Cerebellar cortex (tissue), 1 donor: ENCODE measurements around the gene TMPRSS9.
"Not testable (repeated sequence)": the region's sequence is repeated elsewhere in the genome, so short reads cannot be mapped to it uniquely, and the experiment has no call there.

Experiments used
- DNase-seq: peaks from one replicate; pipeline ENCODE4 v3.0.0-alpha.2; 2015; ENCODE audit warnings: low spot score

The TMPRSS9 gene

DNA sequence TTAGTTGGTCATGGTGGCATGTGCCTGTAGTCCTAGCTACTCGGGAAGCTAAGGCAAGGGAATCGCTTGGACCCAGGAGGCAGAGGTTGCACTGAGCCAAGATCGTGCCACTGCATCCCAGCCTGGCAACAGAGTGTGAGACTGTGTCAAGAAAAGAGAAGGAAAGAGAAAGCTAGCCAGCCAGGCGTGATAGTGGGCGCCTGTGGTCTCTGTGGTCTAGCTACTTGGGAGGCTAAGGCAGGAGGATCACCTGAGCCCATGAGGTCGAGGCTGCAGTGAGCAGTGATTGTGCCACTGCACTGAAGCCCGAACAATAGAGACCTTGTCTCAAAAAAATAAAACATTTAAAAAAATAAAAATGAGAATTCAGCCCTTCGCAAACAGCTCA is 34.0 kb downstream of the TMPRSS9 start:
- no peak for DNase-seq

DNA sequence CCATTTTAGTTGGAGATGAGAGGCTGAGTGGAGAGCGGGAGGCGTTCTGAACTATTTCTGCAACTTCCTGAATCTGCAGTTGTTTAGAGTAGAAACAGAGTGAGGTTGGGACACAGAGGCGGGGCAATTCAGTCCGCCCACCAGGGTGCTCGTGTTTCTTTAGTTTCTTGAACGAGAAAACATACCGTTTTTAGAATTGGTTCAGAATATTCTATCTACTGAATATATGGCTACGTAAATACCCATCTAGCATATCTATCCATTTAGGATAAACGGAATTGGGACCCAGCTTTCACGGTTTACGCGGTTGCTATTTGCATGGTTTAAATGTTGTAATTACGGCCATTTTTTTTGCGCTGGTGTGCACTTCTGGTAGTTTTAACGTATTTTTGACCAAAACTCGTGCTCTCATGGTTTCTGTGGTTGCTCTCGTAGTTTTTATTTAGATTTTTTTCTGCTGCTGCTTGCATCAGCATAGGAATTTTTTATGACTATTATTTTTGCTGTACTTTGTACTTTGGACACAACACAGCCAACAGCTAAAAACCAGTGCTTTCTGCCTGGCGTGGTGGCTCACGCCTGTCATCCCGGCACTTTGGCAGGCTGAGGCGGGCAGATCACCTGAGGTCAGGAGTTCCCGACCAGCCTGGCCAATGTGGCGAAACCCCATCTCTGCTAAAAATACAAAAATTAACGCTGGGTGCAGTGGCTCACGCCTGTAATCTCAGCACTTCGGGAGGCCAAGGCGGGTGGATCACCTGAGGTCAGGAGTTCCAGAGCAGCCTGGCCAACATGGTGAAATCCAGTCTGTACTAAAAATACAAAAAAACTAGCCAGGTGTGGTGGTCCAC is 34.6 kb downstream of the TMPRSS9 start:
- no peak for DNase-seq

DNA sequence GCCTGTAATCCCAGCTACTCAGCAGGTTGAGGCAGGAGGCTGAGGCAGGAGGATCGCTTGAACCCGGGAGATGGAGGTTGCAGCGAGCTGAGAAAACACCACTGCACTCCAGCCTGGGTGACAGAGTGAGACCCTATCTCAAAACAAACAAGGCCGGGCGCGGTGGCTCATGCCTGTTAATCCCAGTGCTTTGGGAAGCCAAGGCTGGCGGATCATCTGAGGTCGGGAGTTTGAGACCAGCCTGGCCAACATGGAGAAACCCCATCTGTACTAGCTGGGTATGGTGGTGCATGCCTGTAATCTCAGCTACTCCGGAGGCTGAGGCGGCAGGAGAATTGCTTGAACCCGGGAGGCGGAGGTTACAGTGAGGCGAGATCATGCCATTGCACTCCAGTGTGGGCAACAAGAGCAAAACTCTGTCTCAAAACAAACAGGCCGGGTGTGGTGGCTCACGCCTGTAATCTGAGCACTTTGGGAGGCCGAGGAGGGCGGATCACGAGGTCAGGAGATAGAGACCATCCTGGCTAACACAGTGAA is 35.3 kb downstream of the TMPRSS9 start:
- not testable (repeated sequence) for DNase-seq

DNA sequence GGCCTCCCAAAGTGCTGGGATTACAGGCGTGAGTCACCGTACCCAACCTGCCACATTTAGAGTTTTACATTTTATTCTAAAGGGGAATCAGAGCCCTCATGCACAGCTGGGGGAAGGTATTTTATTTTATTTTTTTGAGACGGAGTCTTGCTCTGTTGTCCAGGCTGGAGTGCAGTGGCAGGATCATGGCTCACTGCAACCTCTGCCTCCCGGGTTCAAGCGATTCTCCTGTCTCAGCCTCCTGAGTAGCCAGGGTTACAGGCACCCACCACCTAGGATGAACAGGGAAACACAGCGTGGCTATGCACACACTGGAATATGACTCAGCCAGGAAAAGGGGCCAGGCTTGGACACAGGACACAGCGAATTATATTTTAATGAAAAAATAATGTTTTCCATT is 37.1 kb downstream of the TMPRSS9 start:
- DNase-seq = not testable (repeated sequence)

DNA sequence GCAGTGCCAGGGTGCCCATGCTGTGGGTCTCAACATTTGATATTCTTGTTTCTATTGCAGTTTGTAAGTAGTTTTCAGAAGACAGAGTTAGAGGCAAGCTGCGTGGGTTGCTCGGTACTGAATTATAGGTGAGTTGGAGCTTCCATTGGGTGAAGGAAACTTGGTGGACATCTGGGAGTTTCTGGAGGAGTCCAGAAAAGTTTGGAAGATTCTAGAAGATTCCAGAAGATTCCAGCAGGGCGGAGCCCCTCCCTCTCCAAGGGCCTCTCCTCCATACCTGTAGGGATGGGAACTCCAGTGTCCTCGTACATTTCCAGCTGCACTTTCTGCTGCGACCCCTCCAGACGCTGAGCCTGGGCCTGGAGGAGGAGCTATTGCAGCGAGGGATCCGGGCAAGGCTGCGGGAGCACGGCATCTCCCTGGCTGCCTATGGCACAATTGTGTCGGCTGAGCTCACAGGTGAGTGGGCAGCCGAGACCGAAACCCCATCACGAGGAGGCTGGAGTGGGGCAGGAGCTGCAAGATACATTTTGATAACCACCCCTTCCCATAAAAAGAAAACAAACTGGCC is 38.8 kb downstream of the TMPRSS9 start:
- DNase-seq = no peak

DNA sequence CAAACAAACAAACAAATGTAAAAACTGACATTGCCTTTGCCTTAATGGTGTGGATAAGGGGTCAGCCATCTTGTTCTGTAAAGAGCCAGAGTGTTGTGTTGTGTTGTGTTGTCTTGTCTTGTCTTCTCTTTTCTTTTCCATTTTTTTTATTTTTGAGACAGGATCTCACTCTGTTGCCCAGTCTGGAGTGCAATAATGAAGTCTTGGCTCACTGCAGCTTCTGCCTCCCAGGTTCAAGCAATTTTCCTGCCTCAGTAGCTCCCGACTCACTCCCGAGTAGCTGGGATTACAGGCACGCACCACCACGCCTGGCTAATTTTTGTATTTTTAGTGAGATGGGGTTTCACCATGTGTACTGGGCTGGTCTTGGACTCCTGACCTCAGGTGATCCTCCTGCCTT is 39.5 kb downstream of the TMPRSS9 start:
- DNase-seq = no peak

DNA sequence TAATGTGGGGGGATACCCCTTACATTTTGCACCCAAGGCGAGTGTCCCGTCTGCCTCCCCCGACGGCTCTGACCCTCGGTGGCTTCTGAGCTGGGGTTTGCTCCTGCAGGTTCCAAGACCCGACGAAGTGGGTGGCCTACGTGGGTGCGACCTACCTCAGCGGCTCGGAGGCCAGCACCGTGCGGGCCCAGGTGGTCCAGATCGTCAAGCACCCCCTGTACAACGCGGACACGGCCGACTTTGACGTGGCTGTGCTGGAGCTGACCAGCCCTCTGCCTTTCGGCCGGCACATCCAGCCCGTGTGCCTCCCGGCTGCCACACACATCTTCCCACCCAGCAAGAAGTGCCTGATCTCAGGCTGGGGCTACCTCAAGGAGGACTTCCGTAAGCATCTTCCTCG is 48.2 kb downstream of the TMPRSS9 start:
- no peak for DNase-seq

DNA sequence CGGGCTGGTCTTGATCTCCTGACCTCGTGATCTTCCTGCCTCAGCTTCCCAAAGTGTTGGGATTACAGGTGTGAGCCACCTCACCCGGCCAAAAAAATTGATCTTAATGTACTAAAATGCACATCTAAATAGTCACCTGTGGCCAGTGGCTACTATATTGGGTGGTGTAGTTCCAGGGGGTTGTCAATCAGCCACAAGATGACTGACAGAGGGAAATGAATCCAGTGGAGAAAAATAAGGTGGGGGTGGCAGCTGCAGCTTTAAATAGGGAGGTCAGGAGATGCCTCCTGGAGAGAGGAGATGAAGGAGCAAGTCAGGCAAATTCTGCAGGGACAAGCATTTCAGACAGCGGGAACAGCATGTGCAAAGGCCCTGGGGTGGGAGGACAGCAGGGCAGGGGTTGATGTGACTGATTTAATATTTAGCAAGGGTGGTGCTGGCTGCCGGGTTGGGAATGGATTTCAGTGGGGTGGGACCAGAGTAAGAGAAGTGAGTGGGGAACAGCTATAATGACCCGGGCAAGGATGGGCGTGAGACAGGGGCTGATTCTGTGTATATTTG is 49.4 kb downstream of the TMPRSS9 start:
- no peak for DNase-seq

DNA sequence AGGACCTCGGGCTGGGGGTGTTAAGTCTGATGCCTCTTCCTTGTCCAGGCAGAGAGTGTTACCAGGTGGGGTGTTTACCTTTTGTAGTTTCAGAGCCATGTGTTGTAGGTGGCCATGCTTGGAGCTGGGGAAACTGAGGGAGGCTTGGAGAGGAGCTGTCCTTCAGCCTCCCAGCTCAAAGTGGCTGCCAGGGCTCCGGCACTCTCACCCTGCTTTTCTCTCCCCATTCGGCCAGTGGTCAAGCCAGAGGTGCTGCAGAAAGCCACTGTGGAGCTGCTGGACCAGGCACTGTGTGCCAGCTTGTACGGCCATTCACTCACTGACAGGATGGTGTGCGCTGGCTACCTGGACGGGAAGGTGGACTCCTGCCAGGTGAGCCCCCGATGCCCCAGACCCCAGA is 50.0 kb downstream of the TMPRSS9 start:
- DNase-seq = no peak

DNA sequence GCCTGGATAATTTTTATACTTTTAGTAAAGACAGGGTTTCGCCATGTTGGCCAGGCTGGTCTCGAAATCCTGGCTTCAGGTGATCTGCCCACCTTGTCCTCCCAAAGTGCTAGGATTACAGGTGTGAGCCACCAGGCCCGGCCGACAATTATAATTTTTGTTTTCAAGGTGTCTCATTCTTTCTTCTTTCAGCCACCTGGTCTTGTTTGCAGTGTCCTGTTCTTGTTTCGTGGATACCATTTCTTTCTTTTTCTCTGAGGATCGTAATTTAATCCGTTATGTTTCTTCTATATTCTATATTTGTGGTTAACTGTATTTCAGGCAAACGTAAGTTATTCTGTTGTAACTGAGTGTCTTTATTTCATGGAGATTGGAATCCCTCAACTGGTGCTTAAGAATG is 51.6 kb downstream of the TMPRSS9 start:
- no peak for DNase-seq

DNA sequence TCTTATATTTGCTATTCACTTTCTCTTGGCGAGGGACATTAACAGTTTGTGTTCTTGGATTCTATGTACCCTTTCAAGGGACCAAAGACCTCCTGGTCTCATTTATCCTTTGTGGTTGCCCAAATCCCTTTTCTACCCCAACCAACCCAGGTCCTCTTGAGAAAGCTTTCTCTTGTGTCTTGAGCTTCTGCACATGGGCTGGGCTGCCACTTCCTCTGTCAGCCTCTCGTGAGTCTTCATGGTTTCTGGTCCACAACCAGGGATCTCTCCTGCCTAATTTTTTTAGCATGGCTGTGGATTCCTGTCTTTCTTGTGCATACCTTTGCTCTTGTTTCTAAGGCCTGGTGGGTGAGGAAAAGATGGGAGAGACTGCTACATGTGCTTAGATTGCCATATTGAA is 52.4 kb downstream of the TMPRSS9 start:
- no peak for DNase-seq

DNA sequence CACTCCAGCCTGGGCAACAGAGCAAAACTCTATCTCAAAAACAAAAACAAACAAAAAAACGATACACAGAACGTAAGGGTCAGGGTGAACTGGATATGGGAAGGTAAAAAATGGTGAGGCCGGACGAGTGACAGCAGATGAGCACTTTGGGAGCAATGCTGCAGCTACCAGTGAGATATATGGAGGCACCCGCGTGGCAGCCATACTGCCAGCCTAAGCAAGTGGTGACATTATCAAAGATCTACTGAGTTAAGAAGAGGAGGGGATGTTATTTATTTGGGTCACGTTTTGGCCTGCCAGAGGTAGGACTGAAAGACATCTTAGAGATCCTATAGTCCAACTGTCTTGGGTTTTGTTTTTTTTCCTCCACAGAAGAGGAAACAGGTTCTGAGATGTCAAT is 53.1 kb downstream of the TMPRSS9 start:
- DNase-seq = no peak

DNA sequence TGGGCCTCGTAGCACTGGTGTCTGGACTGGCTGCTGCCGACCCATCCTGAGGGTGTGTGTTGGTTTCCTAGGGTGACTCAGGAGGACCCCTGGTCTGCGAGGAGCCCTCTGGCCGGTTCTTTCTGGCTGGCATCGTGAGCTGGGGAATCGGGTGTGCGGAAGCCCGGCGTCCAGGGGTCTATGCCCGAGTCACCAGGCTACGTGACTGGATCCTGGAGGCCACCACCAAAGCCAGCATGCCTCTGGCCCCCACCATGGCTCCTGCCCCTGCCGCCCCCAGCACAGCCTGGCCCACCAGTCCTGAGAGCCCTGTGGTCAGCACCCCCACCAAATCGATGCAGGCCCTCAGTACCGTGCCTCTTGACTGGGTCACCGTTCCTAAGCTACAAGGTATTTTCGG is 53.6 kb downstream of the TMPRSS9 start:
- no peak for DNase-seq

DNA sequence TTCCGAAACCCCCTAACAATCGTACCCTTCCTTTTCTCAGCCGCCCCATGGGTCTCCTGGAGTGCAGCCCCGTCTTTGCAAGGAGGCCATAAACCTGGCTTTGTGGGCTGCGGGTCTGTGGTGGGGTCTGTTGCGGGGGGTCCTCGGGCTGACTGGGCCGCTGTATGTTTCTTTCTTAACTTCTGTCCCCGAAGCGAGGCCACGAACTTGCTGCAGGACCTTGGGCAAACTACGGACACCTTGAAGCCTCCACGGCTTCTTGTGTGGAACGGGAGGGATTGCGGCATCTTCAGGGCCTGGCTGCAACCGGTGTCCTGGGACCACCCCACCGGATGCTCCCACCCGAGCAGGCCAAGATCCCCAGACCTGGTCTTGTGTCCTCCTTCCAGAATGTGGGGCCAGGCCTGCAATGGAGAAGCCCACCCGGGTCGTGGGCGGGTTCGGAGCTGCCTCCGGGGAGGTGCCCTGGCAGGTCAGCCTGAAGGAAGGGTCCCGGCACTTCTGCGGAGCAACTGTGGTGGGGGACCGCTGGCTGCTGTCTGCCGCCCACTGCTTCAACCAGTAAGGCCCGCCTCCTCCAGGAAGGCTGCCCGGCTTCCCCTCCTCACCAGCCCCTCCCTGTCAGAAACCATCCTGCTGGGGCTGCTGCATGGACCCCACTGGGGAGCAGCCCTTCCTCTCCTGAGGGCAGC is 55.4 kb downstream of the TMPRSS9 start:
- DNase-seq = no peak

DNA sequence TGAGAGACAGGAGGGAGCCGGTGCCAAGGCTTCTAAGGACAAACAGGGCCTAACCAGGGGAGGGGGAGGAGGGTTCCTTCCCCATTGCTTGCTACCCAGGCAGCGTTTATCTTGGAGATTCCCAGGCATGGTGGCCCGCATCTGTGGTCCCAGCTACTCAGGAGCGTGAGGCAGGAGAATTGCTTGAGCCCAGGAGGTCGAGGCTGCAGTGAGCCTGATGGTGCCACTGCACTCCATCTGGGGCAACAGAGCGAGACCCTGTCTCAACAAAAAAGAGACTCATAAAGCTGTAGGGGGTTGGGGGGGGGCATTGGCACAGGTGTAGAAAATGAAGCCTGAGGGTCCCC is 55.9 kb downstream of the TMPRSS9 start:
- no peak for DNase-seq

DNA sequence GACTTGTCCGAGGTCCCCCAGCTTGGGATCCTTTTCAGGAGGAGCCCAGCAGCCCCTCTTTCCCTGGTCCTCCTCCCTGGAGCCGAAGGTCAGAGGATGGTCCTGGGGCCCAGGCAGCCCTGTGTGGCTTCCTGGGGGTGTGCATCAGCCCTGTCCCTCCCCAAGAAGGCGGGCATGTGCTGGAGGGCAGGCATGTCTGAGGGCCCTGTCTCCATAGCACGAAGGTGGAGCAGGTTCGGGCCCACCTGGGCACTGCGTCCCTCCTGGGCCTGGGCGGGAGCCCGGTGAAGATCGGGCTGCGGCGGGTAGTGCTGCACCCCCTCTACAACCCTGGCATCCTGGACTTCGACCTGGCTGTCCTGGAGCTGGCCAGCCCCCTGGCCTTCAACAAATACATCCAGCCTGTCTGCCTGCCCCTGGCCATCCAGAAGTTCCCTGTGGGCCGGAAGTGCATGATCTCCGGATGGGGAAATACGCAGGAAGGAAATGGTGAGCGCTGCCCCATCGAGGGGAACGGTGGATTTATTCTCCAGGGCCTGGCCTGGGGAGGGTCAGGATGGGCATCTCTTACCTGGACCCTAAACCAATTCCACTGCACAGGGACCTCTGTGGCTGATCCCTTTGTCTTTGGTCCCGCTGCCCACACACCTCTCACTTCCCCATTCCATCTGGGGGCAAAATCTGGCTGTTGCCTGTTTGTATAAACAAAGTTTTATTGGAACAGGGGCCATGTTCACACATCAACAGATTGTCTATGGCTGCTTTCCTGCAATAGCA is 56.4 kb downstream of the TMPRSS9 start:
- no peak for DNase-seq

DNA sequence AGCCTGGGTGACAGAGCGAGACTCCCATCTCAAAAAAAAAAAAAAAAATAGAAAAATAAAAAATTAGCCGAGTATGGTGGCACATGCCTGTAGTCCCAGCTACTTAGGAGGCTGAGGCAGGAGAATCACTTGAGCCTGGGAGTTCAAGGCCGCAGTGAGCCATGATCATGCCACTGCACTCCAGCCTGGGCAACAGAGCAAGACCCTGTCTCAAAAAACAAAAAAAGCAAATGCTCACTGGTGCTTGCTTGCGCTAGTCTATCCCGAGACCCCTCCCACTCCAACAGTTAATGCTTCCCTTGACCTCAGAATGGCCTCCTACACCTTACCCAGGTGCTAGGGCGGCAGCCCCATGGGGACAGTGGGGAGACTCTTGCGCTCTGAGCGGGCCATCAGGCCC is 57.4 kb downstream of the TMPRSS9 start:
- not testable (repeated sequence) for DNase-seq

DNA sequence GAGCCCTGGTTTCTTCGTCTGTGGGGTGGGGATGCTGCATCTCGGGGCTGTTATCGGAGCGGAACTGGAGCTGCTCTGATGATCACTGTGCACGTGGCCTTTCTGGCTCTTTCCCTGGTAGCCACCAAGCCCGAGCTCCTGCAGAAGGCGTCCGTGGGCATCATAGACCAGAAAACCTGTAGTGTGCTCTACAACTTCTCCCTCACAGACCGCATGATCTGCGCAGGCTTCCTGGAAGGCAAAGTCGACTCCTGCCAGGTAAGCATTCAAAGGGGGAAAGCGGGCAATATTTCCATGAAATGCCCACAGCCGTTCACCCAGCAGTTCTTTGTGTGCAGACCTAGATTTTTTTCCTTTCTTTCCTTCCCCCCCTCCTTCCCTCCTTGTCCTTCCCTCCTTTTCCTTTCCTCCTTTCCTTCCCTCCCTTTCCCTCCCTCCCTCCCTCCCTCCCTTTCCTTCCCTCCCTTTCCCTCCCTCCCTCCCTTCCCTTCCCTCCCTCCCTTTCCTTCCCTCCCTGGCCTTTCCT is 57.9 kb downstream of the TMPRSS9 start:
- no peak for DNase-seq

DNA sequence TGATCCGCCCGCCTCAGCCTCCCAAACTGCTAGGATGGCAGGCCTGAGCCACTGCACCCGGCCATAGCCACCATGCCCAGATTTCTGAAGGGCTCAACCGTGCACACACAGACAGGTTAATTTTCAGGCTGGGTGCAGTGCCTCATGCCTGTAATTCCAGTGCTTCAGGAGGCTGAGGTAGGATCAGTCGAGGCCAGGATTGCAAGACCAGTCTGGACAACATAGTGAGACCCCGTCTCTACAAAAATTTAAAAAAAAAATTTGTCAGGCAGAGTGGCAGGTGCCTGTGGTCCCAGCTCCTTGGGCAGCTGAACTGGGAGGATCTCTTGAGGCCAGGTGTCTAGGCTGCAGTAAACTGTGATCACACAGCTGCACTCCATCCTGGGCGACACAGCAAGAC is 59.7 kb downstream of the TMPRSS9 start:
- DNase-seq = no peak

DNA sequence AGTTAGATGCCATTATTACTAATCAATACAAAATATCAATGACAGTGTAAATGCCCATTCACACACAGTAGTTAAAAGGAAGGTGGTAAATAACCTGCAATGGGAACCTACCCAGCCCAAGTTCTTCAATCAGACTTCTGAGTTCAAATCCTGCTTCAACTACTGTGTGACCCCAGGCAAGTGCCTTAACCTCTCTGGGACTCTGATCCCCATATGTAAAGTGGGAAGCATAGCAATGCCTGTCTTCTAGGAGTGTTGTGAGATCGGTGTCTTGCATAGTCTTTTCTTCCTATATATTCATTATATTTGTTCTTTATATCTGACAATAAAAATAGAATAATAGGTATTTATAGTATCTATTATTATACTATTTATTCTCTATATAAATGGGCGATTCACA is 60.4 kb downstream of the TMPRSS9 start:
- no peak for DNase-seq

DNA sequence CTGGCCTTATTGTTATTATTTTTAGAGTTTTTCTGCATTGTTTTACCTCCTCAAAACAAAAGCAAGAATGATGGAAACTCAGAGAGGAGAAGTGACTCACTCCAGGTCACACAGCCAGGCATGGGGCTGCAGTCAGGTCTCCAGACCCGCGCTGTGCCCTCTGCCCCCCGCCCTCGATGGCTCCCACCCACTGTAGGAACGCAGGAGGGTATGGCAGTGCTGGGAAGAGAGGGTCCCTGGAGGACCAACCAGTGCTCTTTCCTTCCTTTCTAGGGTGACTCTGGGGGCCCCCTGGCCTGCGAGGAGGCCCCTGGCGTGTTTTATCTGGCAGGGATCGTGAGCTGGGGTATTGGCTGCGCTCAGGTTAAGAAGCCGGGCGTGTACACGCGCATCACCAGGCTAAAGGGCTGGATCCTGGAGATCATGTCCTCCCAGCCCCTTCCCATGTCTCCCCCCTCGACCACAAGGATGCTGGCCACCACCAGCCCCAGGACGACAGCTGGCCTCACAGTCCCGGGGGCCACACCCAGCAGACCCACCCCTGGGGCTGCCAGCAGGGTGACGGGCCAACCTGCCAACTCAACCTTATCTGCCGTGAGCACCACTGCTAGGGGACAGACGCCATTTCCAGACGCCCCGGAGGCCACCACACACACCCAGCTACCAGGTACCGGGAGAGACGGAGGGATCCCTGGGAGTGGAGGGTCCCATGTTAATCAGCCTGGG is 61.7 kb downstream of the TMPRSS9 start:
- DNase-seq = no peak
